Fibroblast of pulmonary artery (primary cell): ENCODE data around the gene SIDT2.

ENCODE experiments used
- DNase-seq: peaks from one replicate; pipeline ENCODE4 v3.0.0-alpha.2; 2010; ENCODE audit warnings: low read depth
- H3K4me3 ChIP-seq: replicated peaks from 2 replicates; pipeline ENCODE4 v1.5.1; 2011; ENCODE audit warnings: low read depth, mild to moderate bottlenecking, control low read depth, low read length, moderate library complexity
- CTCF ChIP-seq: IDR thresholded peaks from 2 replicates; pipeline ENCODE4 v1.5.1; 2011; ENCODE audit warnings: mild to moderate bottlenecking, control low read depth, low read length, inconsistent platforms; ENCODE audit errors: missing control alignments

The SIDT2 gene

GRCh38 chr11:117226388-117227385 is 48.1 kb downstream of the SIDT2 start:
- peak; percentile 78 for TF ChIP-seq CTCF
- H3K4me3 ChIP-seq, result no peak overlapping the region
- peak; percentile 88 for DNase-seq

- no peak overlapping the region for H3K4me3 ChIP-seq
- no peak for DNase-seq
- TF ChIP-seq CTCF, result no peak
Measured at GRCh38 chr11:117228091-117228490, 49.5 kb downstream of the SIDT2 start.

GRCh38 chr11:117229411-117229810 is 50.9 kb downstream of the SIDT2 start:
- no peak for DNase-seq
- no peak for TF ChIP-seq CTCF
- no peak overlapping the region for H3K4me3 ChIP-seq

- no peak for TF ChIP-seq CTCF
- no peak for DNase-seq
- no peak overlapping the region for H3K4me3 ChIP-seq
Measured at GRCh38 chr11:117229931-117230285, 51.4 kb downstream of the SIDT2 start.

GRCh38 chr11:117230286-117230961 is 51.9 kb downstream of the SIDT2 start:
- peak overlapping the region; percentile 98 for H3K4me3 ChIP-seq
- no peak for TF ChIP-seq CTCF
- DNase-seq, result no peak

- peak overlapping the region; percentile 98 for H3K4me3 ChIP-seq
- TF ChIP-seq CTCF, result no peak
- no peak for DNase-seq
Measured at GRCh38 chr11:117230999-117231841, 52.7 kb downstream of the SIDT2 start.
